ENCODE data around the gene CIRBP. TPM values are rescaled to one million over a fixed set of nuclear protein-coding genes. Genes with fewer than 3 reads are reported as not detected.

The CIRBP gene
- total and polyA plus RNA-seq, 9 of the 15 experiments (the other 6 are each of a cell fraction or from before 2014, with no cell fraction given) = 20.5 to 327 (median 176) TPM

GRCh38 chr19:1248786-1249297, 20.3 kb upstream of the CIRBP start:
- Histone ChIP-seq H2AFZ (ENCODE audit: low read depth, low read length) (peak overlapping the region; percentile 65; the same call in 1 of the 2 replicates), H3K4me3 (peak overlapping the region; percentile 82), H3K9ac (ENCODE audit: insufficient read depth in 1 of 2, low read depth in 2 of 2, low read length in 2 of 2) (peak overlapping the region; percentile 89 to 95), H3K4me2 (ENCODE audit: insufficient read depth, low read length) (peak overlapping the region; percentile 71; the same call in 1 of the 2 replicates), H4K20me1 (replicated peaks; ENCODE audit: control insufficient read depth, insufficient read depth, low read length) (0 out of 2 replicates have a peak, but pooled peaks cover 5% of the 10 kb centered on the region), H3K27me3 (ENCODE audit: control insufficient read depth in 2 of 2, insufficient read depth in 2 of 2, low read length in 2 of 2) (no peaks in the 10 kb centered on the region), H3K4me1 (replicated peaks in 1 of 2; ENCODE audit: control insufficient read depth in 2 of 2, insufficient read depth in 2 of 2, low read length in 2 of 2) (peaks cover 39 to 95% of the 10 kb centered on the region in 2 experiments), H3K9me3 (replicated peaks; ENCODE audit: control insufficient read depth, insufficient read depth, low read depth, low read length) (no peaks in the 10 kb centered on the region), H3K36me3 (ENCODE audit: control insufficient read depth, insufficient read depth, low read length) (peaks cover 52% of the 10 kb centered on the region; the same call in 2 of the 3 replicates), H3K79me2 (ENCODE audit: control insufficient read depth, insufficient read depth, low read length) (peaks cover 62% of the 10 kb centered on the region), H3K9me1 (ENCODE audit: control insufficient read depth, insufficient read depth, low read length) (peaks cover 4% of the 10 kb centered on the region), H3K27ac (ENCODE audit: extremely low read depth, low read depth, low read length) (peak overlapping the region; percentile 99)
- peak; percentile 24 for ATAC-seq
- in situ Hi-C loops (cut with MboI) = loop anchor here (25.0 kb wide), 1 partner anchor 487 kb away; the partner anchor contains the start of gene MISP
- 0% methylated on average over 29 of the region's 74 CpGs for WGBS (ENCODE audit: insufficient coverage, low coverage, missing lambda C conversion rate)
- no peak for FAIRE-seq
- intact Hi-C loops (cut with micrococcal nuclease) = loop anchor here (1.0 kb wide), 2 partner anchors 17 to 20 kb away; partner anchors contain the start of gene CIRBP
- ChIA-PET POLR2A (interaction anchor here (0.6 to 1.0 kb wide), 3 partner anchors 20 to 23 kb away, joined by 4 read pairs; partner anchors contain the start of gene CIRBP), CTCF (ENCODE audit: low intra/inter-chr PET ratio) (interaction anchor here (0.8 to 2.0 kb wide), 2 partner anchors 18 to 27 kb away, joined by 3 to 11 read pairs; no protein-coding TSS in a partner anchor)
- peak; percentile 64 to 91 (median 74) for DNase-seq (ENCODE audit: extremely low read depth in 1 of 4, low spot score in 3 of 4)
- no TSS peak for BruUV-seq (replicated peaks)
- no peak for TF ChIP-seq SAP30 (IDR thresholded peaks at IDR 0.05; ENCODE audit: borderline replicate concordance, insufficient read depth, low read depth, low read length, poor library complexity, severe bottlenecking)
- TF ChIP-seq SMAD3 (CRISPR knock-in tag; conservative IDR thresholded peaks at IDR 0.05) = 0 out of 2 replicates have a peak, but pooled peaks have one; percentile 1
- TF ChIP-seq MEF2A (IDR thresholded peaks at IDR 0.05; ENCODE audit: control insufficient read depth, low read depth, low read length) = no peak
- TF ChIP-seq ZNF57 (CRISPR knock-in tag; IDR thresholded peaks at IDR 0.05) = no peak
- TF ChIP-seq ESRRA (IDR thresholded peaks at IDR 0.05; ENCODE audit: borderline replicate concordance, low read depth) = peak; percentile 99
- 0 out of 2 replicates have a peak, but pooled peaks have one; percentile 16 for TF ChIP-seq SOX6 (IDR thresholded peaks at IDR 0.05)
- TF ChIP-seq DMBX1 (CRISPR knock-in tag; IDR thresholded peaks at IDR 0.05; ENCODE audit: borderline replicate concordance) = peak; percentile 40; the same call in 1 of the 2 replicates
- TF ChIP-seq CXXC5 (CRISPR knock-in tag; IDR thresholded peaks at IDR 0.05) = peak; percentile 92
- no peak for TF ChIP-seq KDM1A (IDR thresholded peaks at IDR 0.05)
- no peak for TF ChIP-seq LCOR (CRISPR knock-in tag; IDR thresholded peaks at IDR 0.05)
- no peak for TF ChIP-seq MITF (IDR thresholded peaks at IDR 0.05)
- TF ChIP-seq EP400 (IDR thresholded peaks at IDR 0.05) = peak; percentile 46; the same call in 1 of the 2 replicates
- peak; percentile 13; the same call in 1 of the 2 replicates for TF ChIP-seq ZNF766 (CRISPR knock-in tag; conservative IDR thresholded peaks at IDR 0.05)
- TF ChIP-seq XRCC5 (IDR thresholded peaks at IDR 0.05; ENCODE audit: low read depth, low read length) = peak; percentile 56; the same call in 1 of the 2 replicates
- peak; percentile 94 for TF ChIP-seq SMAD4 (CRISPR knock-in tag; conservative IDR thresholded peaks at IDR 0.05)
- TF ChIP-seq MAX (CRISPR knock-in tag; IDR thresholded peaks at IDR 0.05) = peak; percentile 16; the same call in 1 of the 2 replicates
- peak; percentile 62 for TF ChIP-seq GMEB1 (CRISPR knock-in tag; IDR thresholded peaks at IDR 0.05)
- peak; percentile 34; the same call in 1 of the 2 replicates for TF ChIP-seq ZBTB17 (CRISPR knock-in tag; IDR thresholded peaks at IDR 0.05)
- peak; percentile 40; the same call in 1 of the 2 replicates for TF ChIP-seq PHF21A (IDR thresholded peaks at IDR 0.05; ENCODE audit: borderline replicate concordance, low read depth)
- TF ChIP-seq SIN3B (IDR thresholded peaks at IDR 0.05; ENCODE audit: low read depth) = peak; percentile 54

All from K562 (cell line).